ENCODE measurements around the gene HECW1.
"Not testable (repeated sequence)": the region's sequence is repeated elsewhere in the genome, so short reads cannot be mapped to it uniquely, and the experiment has no call there.

The HECW1 gene

DNA sequence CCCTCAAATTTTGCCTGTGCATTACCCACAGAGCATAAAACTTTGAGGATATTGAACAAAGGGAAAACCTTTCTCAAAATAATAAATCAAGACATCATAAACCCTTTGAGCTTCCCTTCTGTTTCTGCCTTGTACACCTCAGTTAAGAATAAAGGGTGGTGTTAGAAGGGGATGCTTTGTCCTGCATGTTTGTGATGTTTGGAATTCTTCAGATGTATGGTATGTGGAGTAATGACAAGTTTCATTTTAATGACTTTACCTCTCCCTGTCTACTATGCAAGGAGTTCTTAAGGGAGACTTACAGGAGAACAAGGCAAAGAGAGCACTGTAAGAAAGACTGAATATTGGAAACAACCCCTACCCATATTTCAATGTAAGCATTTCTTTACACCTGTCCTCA is 99.2 kb downstream of the HECW1 start:
- Histone ChIP-seq H3K36me3 (ENCODE audit: control insufficient read depth in 4 of 4, insufficient read depth in 4 of 4, low read length in 3 of 4) (no peaks in the 10 kb centered on the region), H3K4me1 (ENCODE audit: control extremely low read depth in 1 of 4, control insufficient read depth in 4 of 4, insufficient read depth in 4 of 4, low read length in 3 of 4) (no peaks in the 10 kb centered on the region), H3K9me3 (ENCODE audit: control extremely low read depth in 1 of 5, control insufficient read depth in 4 of 5, insufficient read depth in 2 of 5, low read depth in 1 of 5, low read length in 4 of 5) (no peaks in the 10 kb centered on the region), H3K27ac (ENCODE audit: insufficient read depth in 1 of 2, low read depth in 1 of 2, low read length in 2 of 2, poor library complexity in 1 of 2, severe bottlenecking in 2 of 2) (no peak overlapping the region), H3K4me3 (ENCODE audit: control insufficient read depth in 1 of 7, extremely low read depth in 1 of 7, insufficient read depth in 4 of 7, low read depth in 2 of 7, low read length in 6 of 7) (no peak overlapping the region), H3K27me3 (replicated peaks in 2 of 5; ENCODE audit: control insufficient read depth in 4 of 5, insufficient read depth in 5 of 5, low read length in 4 of 5) (peaks cover 0 to 15% (median 4%) of the 10 kb centered on the region in 5 experiments)
- POLR2A ChIA-PET, result no interaction called here
- no peak for DNase-seq
- CTCF ChIA-PET, result interaction anchor here (0.6 kb wide), 1 partner anchor 280 kb away, joined by 3 read pairs; the partner anchor contains the start of genes MRPL32 and PSMA2

DNA sequence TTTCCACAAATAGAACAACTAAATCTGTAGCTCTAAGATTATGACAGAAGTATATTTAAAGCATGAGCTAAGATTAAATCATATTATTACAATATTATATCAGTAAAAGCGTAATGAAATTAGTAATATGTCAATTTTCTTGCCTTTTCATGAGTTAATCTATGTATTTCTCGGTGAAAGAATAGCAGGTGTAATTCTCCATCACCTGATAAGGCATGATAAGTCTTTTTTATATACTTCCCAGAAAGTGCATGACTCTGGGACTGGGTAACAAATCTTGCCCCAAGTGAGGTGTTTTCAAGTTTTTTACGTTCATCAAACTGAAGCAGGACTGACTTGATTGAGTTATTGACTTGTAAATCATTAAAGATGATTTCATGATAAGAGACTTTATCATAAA is 100.5 kb downstream of the HECW1 start:
- Histone ChIP-seq H3K9me3 (ENCODE audit: control extremely low read depth in 1 of 5, control insufficient read depth in 4 of 5, insufficient read depth in 2 of 5, low read depth in 1 of 5, low read length in 4 of 5) (no peaks in the 10 kb centered on the region), H3K4me1 (ENCODE audit: control extremely low read depth in 1 of 4, control insufficient read depth in 4 of 4, insufficient read depth in 4 of 4, low read length in 3 of 4) (no peaks in the 10 kb centered on the region), H3K27ac (ENCODE audit: insufficient read depth in 1 of 2, low read depth in 1 of 2, low read length in 2 of 2, poor library complexity in 1 of 2, severe bottlenecking in 2 of 2) (no peak overlapping the region), H3K4me3 (ENCODE audit: control insufficient read depth in 1 of 7, extremely low read depth in 1 of 7, insufficient read depth in 4 of 7, low read depth in 2 of 7, low read length in 6 of 7) (no peak overlapping the region), H3K36me3 (ENCODE audit: control insufficient read depth in 4 of 4, insufficient read depth in 4 of 4, low read length in 3 of 4) (no peaks in the 10 kb centered on the region), H3K27me3 (replicated peaks in 2 of 5; ENCODE audit: control insufficient read depth in 4 of 5, insufficient read depth in 5 of 5, low read length in 4 of 5) (peaks cover 0 to 15% (median 4%) of the 10 kb centered on the region in 5 experiments)
- no peak for DNase-seq
- ChIA-PET POLR2A (no interaction called here), CTCF (no interaction called here)
- no CpG with 5 or more reads among the region's 3 CpGs for WGBS (ENCODE audit: insufficient coverage)

DNA sequence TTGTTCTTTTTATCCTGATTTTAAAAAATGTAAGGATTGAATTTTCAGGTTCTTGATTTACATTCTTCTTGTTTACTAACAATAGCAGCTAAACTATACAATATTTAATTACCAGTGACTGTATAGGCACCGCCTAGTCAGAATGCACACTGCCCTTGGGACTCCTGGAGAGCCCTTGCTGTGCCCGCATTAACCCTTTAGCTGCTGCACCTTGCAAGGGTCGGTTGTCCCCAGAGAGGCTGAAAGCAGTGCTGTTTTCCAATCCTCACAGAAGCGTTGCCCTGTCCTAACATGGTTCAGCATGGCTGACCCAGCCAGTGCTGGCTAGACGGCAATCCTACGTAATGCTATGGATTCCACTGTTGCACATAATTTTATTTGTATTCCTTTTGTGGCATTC is 102.6 kb downstream of the HECW1 start:
- Histone ChIP-seq H3K36me3 (ENCODE audit: control insufficient read depth in 4 of 4, insufficient read depth in 4 of 4, low read length in 3 of 4) (no peaks in the 10 kb centered on the region), H3K27me3 (replicated peaks in 2 of 5; ENCODE audit: control insufficient read depth in 4 of 5, insufficient read depth in 5 of 5, low read length in 4 of 5) (peaks cover 0 to 15% (median 4%) of the 10 kb centered on the region in 5 experiments), H3K4me1 (ENCODE audit: control extremely low read depth in 1 of 4, control insufficient read depth in 4 of 4, insufficient read depth in 4 of 4, low read length in 3 of 4) (no peaks in the 10 kb centered on the region), H3K27ac (ENCODE audit: insufficient read depth in 1 of 2, low read depth in 1 of 2, low read length in 2 of 2, poor library complexity in 1 of 2, severe bottlenecking in 2 of 2) (no peak overlapping the region), H3K4me3 (ENCODE audit: control insufficient read depth in 1 of 7, extremely low read depth in 1 of 7, insufficient read depth in 4 of 7, low read depth in 2 of 7, low read length in 6 of 7) (no peak overlapping the region), H3K9me3 (ENCODE audit: control extremely low read depth in 1 of 5, control insufficient read depth in 4 of 5, insufficient read depth in 2 of 5, low read depth in 1 of 5, low read length in 4 of 5) (peaks cover 0 to under 1% (median 0%) of the 10 kb centered on the region in 5 experiments)
- CTCF ChIA-PET, result no interaction called here
- 77% methylated on average over 5 of the region's 6 CpGs for WGBS (ENCODE audit: insufficient coverage)
- DNase-seq, result no peak
- POLR2A ChIA-PET, result no interaction called here

DNA sequence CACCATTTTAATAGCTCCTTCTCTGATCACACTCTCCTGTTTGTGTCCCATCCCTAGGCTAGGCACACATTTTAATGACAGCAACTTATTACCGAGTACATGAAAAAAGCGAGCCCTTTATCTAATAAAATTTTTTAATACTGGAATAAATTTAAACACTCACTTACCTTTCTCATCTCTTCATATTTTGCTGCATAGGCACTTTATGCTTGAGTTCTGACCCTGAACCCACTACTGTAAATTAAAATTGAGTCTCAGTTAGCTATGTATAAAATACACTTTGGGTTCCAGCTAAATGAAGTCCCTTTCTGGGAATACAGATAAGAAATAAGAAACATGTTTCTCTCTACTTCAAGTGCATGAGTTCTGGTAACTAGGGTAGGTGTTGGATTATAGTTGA is 104.6 kb downstream of the HECW1 start:
- Histone ChIP-seq H3K27ac (ENCODE audit: insufficient read depth in 1 of 2, low read depth in 1 of 2, low read length in 2 of 2, poor library complexity in 1 of 2, severe bottlenecking in 2 of 2) (no peak overlapping the region), H3K9me3 (ENCODE audit: control extremely low read depth in 1 of 5, control insufficient read depth in 4 of 5, insufficient read depth in 2 of 5, low read depth in 1 of 5, low read length in 4 of 5) (peaks cover 0 to 2% (median 0%) of the 10 kb centered on the region in 5 experiments), H3K4me1 (ENCODE audit: control extremely low read depth in 1 of 4, control insufficient read depth in 4 of 4, insufficient read depth in 4 of 4, low read length in 3 of 4) (no peaks in the 10 kb centered on the region), H3K27me3 (replicated peaks in 2 of 5; ENCODE audit: control insufficient read depth in 4 of 5, insufficient read depth in 5 of 5, low read length in 4 of 5) (peaks cover 0 to 12% (median 4%) of the 10 kb centered on the region in 5 experiments), H3K4me3 (ENCODE audit: control insufficient read depth in 1 of 7, extremely low read depth in 1 of 7, insufficient read depth in 4 of 7, low read depth in 2 of 7, low read length in 6 of 7) (no peak overlapping the region), H3K36me3 (ENCODE audit: control insufficient read depth in 4 of 4, insufficient read depth in 4 of 4, low read length in 3 of 4) (no peaks in the 10 kb centered on the region)
- ChIA-PET CTCF (no interaction called here), POLR2A (no interaction called here)
- WGBS (ENCODE audit: insufficient coverage), result 90% methylated on average over 2 of the region's 2 CpGs
- DNase-seq, result no peak

DNA sequence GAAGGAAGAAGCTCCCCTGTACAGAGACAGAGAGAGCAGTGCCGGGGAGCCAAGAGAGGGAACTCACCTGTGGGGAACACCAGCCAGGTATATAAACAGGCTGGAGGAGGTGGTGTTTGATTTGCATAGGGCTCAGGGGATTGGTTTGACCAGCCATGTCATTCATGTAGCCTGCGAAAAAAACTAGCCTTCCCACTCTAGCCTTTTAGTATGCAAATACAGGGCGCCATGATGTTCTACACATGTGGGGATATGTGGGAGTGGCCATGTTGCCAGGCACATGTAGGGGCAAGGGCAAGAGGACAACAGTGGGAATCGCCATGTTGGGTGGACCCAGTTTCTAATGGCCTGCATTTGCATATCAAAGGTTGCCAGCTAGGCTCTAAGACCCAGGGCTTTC is 106.5 kb downstream of the HECW1 start:
- POLR2A ChIA-PET; H3K27ac ChIP-seq (ENCODE audit: insufficient read depth in 1 of 2, low read depth in 1 of 2, low read length in 2 of 2, poor library complexity in 1 of 2, severe bottlenecking in 2 of 2); H3K4me1 ChIP-seq (ENCODE audit: control extremely low read depth in 1 of 4, control insufficient read depth in 4 of 4, insufficient read depth in 4 of 4, low read length in 3 of 4); CTCF ChIA-PET; H3K4me3 ChIP-seq (ENCODE audit: control insufficient read depth in 1 of 7, extremely low read depth in 1 of 7, insufficient read depth in 4 of 7, low read depth in 2 of 7, low read length in 6 of 7); H3K9me3 ChIP-seq (ENCODE audit: control extremely low read depth in 1 of 5, control insufficient read depth in 4 of 5, insufficient read depth in 2 of 5, low read depth in 1 of 5, low read length in 4 of 5); H3K36me3 ChIP-seq (ENCODE audit: control insufficient read depth in 4 of 4, insufficient read depth in 4 of 4, low read length in 3 of 4); DNase-seq: not testable (repeated sequence)
- H3K27me3 ChIP-seq (replicated peaks in 2 of 5; ENCODE audit: control insufficient read depth in 4 of 5, insufficient read depth in 5 of 5, low read length in 4 of 5), result peaks cover 0 to 12% (median 4%) of the 10 kb centered on the region in 5 experiments
- 94% methylated on average over 4 of the region's 4 CpGs for WGBS (ENCODE audit: insufficient coverage)

DNA sequence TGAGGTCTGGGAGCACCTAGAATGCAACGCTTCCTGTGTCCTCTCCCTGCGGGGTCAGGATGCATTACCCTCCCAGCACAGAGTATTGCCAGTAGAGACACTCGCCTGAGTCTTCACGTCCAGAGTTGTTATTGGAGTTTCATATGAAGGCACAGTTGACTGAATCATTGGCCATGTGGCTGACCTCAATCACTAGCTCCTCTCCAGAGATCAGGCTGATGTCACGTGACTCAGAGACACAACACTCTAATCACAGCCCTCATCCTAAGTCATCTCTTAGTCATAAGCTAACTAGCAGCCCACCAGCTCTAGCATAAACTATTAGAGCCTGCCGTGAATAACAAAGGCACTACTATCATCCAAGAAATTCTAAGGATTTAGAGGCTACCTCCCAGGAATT is 107.8 kb downstream of the HECW1 start:
- Histone ChIP-seq H3K27ac (ENCODE audit: insufficient read depth in 1 of 2, low read depth in 1 of 2, low read length in 2 of 2, poor library complexity in 1 of 2, severe bottlenecking in 2 of 2) (no peak overlapping the region), H3K4me1 (ENCODE audit: control extremely low read depth in 1 of 4, control insufficient read depth in 4 of 4, insufficient read depth in 4 of 4, low read length in 3 of 4) (no peaks in the 10 kb centered on the region), H3K9me3 (ENCODE audit: control extremely low read depth in 1 of 5, control insufficient read depth in 4 of 5, insufficient read depth in 2 of 5, low read depth in 1 of 5, low read length in 4 of 5) (peaks cover 0 to 2% (median 0%) of the 10 kb centered on the region in 5 experiments), H3K27me3 (replicated peaks in 2 of 5; ENCODE audit: control insufficient read depth in 4 of 5, insufficient read depth in 5 of 5, low read length in 4 of 5) (peaks cover 0 to 5% (median 0%) of the 10 kb centered on the region in 5 experiments), H3K36me3 (ENCODE audit: control insufficient read depth in 4 of 4, insufficient read depth in 4 of 4, low read length in 3 of 4) (no peaks in the 10 kb centered on the region), H3K4me3 (ENCODE audit: control insufficient read depth in 1 of 7, extremely low read depth in 1 of 7, insufficient read depth in 4 of 7, low read depth in 2 of 7, low read length in 6 of 7) (no peak overlapping the region)
- no peak for DNase-seq
- 97% methylated on average over 6 of the region's 6 CpGs for WGBS (ENCODE audit: insufficient coverage)
- CTCF ChIA-PET, result no interaction called here
- POLR2A ChIA-PET, result no interaction called here

DNA sequence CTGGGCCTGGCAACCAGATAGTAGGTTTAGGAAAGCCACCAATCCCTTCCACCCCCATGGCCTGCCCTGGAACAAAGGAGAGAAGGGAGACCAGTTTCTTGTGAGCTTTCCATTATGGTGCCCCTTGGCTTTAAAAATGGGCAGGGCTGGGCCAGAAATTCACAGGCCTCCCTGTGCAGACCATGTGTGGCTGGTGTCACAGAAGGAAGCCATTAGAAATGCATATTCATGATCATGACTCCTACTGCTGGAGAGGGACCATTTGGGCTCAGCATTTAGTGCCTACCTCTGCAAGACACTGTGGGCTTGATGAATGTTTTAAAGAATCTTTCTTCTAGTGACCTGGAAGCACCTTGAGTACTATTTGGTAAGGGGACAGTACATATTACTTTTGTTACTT is 108.3 kb downstream of the HECW1 start:
- no peaks in the 10 kb centered on the region for H3K4me1 ChIP-seq (ENCODE audit: control extremely low read depth in 1 of 4, control insufficient read depth in 4 of 4, insufficient read depth in 4 of 4, low read length in 3 of 4)
- H3K36me3 ChIP-seq (ENCODE audit: control insufficient read depth in 4 of 4, insufficient read depth in 4 of 4, low read length in 3 of 4), result no peaks in the 10 kb centered on the region
- H3K27me3 ChIP-seq (replicated peaks in 2 of 5; ENCODE audit: control insufficient read depth in 4 of 5, insufficient read depth in 5 of 5, low read length in 4 of 5), result peaks cover 0 to 4% (median 0%) of the 10 kb centered on the region in 5 experiments
- no peak for DNase-seq
- H3K27ac ChIP-seq (ENCODE audit: insufficient read depth in 1 of 2, low read depth in 1 of 2, low read length in 2 of 2, poor library complexity in 1 of 2, severe bottlenecking in 2 of 2), result no peak overlapping the region
- no peak overlapping the region for H3K4me3 ChIP-seq (ENCODE audit: control insufficient read depth in 1 of 7, extremely low read depth in 1 of 7, insufficient read depth in 4 of 7, low read depth in 2 of 7, low read length in 6 of 7)
- ChIA-PET POLR2A (no interaction called here), CTCF (no interaction called here)
- peaks cover 0 to 2% (median 0%) of the 10 kb centered on the region in 5 experiments for H3K9me3 ChIP-seq (ENCODE audit: control extremely low read depth in 1 of 5, control insufficient read depth in 4 of 5, insufficient read depth in 2 of 5, low read depth in 1 of 5, low read length in 4 of 5)

Data from common myeloid progenitor, CD34-positive (primary cell).